Effector memory CD4-positive, alpha-beta T cell (primary cell): ENCODE data around the gene HSD17B11.
A peak's percentile ranks its signal among the peaks of the same experiment; 100 is the strongest.
"Not testable (repeated sequence)": the region's sequence is repeated elsewhere in the genome, so short reads cannot be mapped to it uniquely, and the experiment has no call there.

Source experiments
- DNase-seq, 3 donors: peaks; one replicate each; pipeline ENCODE4 v3.0.0-alpha.2; 2020
- H3K27ac ChIP-seq: 2 replicates; pipeline ENCODE4 v1.7.0; 2013; ENCODE audit warnings: mild to moderate bottlenecking, low read length, moderate library complexity; ENCODE audit not compliant: insufficient read depth, poor library complexity, severe bottlenecking
- H3K27me3 ChIP-seq: replicated peaks from 2 replicates; pipeline ENCODE4 v1.7.0; 2013; ENCODE audit warnings: mild to moderate bottlenecking, low read length; ENCODE audit not compliant: insufficient read depth, control insufficient read depth, poor library complexity, severe bottlenecking
- H3K36me3 ChIP-seq: 2 replicates; pipeline ENCODE4 v1.7.0; 2013; ENCODE audit warnings: mild to moderate bottlenecking, low read length, moderate library complexity; ENCODE audit not compliant: control insufficient read depth, insufficient read depth
- H3K4me1 ChIP-seq: 2 replicates; pipeline ENCODE4 v1.7.0; 2013; ENCODE audit warnings: low read length, mild to moderate bottlenecking; ENCODE audit not compliant: control insufficient read depth, insufficient read depth, poor library complexity, severe bottlenecking
- H3K4me3 ChIP-seq: 2 replicates; pipeline ENCODE4 v1.7.0; 2013; ENCODE audit warnings: low read length, low read depth, mild to moderate bottlenecking; ENCODE audit not compliant: insufficient read depth, poor library complexity, severe bottlenecking
- H3K9me3 ChIP-seq: 2 replicates; pipeline ENCODE4 v1.7.0; 2013; ENCODE audit warnings: mild to moderate bottlenecking, low read length, moderate library complexity; ENCODE audit not compliant: control insufficient read depth

The HSD17B11 gene

GRCh38 chr4:87406902-87407301 lies 15.9 kb upstream of the HSD17B11 start:
- H3K9me3 ChIP-seq, H3K27ac ChIP-seq, DNase-seq, H3K4me1 ChIP-seq, H3K27me3 ChIP-seq, H3K4me3 ChIP-seq, H3K36me3 ChIP-seq: not testable (repeated sequence)

DNA sequence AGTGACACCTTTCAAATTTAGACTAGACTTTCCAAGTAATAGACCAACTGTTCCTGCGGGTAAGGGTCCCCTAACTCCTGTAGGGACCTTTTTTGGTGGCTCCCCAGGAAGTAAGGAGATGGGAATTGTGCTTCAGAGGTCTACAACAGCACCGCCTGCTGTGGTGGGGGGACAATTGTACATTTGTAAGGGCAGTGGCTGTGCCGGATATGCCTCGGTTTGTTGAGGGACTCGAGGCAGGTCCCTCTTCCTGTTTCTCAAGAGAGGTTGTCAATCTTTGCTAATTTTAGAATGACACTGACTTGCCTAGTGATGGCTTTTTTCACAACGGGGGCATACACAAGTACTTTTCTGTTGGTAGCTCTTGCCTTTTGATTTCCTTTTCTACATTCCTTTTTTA lies 15.5 kb upstream of the HSD17B11 start:
- no peak overlapping the region for H3K27ac ChIP-seq
- peaks cover 6% of the 10 kb centered on the region for H3K27me3 ChIP-seq
- no peaks in the 10 kb centered on the region for H3K9me3 ChIP-seq
- H3K4me1 ChIP-seq: no peaks in the 10 kb centered on the region
- DNase-seq: no peak
- H3K4me3 ChIP-seq: no peak overlapping the region
- no peaks in the 10 kb centered on the region for H3K36me3 ChIP-seq

DNA sequence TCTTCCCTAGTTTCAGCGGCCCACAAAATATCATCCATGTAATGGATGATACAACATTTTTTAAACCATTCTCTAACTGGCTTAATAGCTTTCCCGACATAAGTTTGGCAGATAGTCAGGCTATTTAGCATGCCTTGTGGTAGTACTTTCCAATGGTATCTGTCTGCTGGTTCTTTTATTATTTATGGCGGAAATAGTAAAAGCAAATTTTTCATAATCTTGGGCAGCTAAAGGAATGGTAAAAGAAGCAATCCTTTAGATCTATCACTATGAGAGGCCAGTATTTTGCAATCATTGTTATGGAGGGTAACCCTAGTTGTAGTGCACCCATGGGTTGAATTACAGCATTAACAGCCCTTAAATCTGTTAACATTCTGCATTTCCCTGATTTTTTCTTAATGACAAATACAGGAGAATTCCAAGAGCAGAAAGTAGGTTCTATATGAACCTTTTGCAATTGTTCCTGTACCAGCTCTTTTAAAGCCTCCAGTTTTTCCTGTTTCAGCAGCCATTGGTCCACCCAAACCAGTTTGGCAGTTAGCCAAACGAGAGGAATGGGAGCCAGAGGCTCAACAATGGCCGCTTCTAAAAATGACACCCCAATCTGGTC lies 14.3 kb upstream of the HSD17B11 start:
- Histone ChIP-seq H3K4me1 (no peaks in the 10 kb centered on the region), H3K27ac (no peak overlapping the region), H3K4me3 (no peak overlapping the region), H3K9me3 (no peaks in the 10 kb centered on the region), H3K36me3 (no peaks in the 10 kb centered on the region), H3K27me3 (peaks cover under 1% of the 10 kb centered on the region)
- no peak for DNase-seq

DNA sequence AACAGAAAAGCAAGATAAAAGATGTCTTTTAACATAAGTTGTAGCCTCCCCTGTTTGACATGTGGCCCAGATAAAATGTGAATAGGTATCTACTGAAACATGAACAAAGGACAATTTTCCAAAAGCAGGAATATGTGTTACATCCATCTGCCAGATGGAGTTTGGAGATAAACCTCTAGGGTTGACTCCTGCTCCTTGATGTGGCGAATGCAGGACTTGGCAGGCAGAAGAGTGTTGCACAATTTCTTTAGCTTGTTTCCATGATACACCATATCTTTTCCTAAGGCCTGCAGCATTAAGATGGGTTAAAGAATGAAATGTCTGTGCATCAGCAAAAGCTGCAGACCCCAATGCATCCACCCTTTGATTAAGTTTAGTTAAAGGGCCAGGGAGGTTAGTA lies 12.7 kb upstream of the HSD17B11 start:
- not testable (repeated sequence) for H3K9me3 ChIP-seq, H3K36me3 ChIP-seq, H3K4me3 ChIP-seq, H3K27ac ChIP-seq, H3K27me3 ChIP-seq, DNase-seq, H3K4me1 ChIP-seq

DNA sequence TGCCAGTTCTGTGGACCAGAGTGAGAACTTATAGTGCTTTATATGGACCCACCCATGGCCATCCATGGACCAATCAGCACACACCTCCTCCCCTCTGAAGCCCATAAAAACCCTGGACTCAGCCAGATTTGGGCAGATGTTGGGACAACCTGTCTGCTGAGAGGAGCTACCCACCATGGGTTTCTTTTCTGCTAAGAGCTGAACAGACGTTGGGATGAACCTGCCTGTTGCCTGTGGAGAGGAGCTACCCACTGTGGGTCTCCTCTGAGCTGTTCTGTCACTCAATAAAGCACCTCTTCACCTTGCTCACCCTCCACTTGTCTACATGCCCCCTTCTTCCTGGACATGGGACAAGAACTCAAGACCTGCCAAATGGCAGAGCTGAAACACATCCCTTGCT lies 9.0 kb upstream of the HSD17B11 start:
- Histone ChIP-seq H3K27ac (no peak overlapping the region), H3K27me3 (no peaks in the 10 kb centered on the region), H3K4me3 (no peak overlapping the region), H3K36me3 (no peaks in the 10 kb centered on the region), H3K4me1 (no peaks in the 10 kb centered on the region), H3K9me3 (no peaks in the 10 kb centered on the region)
- DNase-seq: no peak

DNA sequence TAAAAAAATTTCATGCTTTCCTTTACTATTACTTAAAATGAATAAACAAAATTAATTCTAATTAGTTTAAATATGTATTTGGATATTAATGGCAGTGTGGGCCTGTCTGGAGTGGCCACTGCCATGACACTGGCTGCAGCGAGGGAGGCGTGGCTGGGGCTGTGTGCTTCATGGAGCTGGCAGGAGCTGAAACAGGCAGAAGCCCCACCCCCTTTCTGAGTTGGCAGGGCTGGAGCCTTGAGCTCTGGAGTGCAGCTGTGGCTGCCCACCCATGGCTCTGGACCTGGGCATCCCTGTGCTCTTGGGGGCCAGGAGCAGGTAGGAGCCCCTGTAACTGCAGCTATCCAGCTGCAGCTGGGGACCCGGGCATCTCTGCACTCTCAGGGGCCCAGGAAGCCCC lies 8.2 kb upstream of the HSD17B11 start:
- no peak for DNase-seq
- H3K36me3 ChIP-seq: no peaks in the 10 kb centered on the region
- no peaks in the 10 kb centered on the region for H3K4me1 ChIP-seq
- H3K9me3 ChIP-seq: no peaks in the 10 kb centered on the region
- no peak overlapping the region for H3K4me3 ChIP-seq
- H3K27ac ChIP-seq: no peak overlapping the region
- no peaks in the 10 kb centered on the region for H3K27me3 ChIP-seq

DNA sequence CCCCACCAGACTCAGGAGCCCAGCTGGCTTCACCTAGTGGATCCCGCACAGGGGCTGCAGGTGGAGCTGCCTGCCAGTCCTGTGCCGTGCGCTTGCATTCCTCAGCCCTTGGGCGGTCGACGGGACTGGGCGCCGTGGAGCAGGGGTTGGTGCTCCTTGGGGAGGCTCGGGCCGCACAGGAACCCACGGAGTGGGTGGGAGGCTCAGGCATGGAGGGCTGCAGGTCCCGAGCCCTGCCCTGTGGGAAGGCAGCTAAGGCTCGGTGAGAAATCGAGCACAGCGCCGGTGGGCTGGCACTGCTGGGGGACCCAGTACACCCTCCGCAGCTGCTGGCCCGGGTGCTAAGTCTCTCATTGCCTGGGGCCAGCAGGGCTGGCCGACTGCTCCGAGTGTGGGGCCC lies 4.9 kb upstream of the HSD17B11 start:
- H3K36me3 ChIP-seq, H3K9me3 ChIP-seq, H3K27ac ChIP-seq, H3K27me3 ChIP-seq, H3K4me1 ChIP-seq, DNase-seq, H3K4me3 ChIP-seq: not testable (repeated sequence)

- H3K27ac ChIP-seq, H3K36me3 ChIP-seq, H3K9me3 ChIP-seq, H3K4me3 ChIP-seq, DNase-seq, H3K4me1 ChIP-seq, H3K27me3 ChIP-seq: not testable (repeated sequence)
Measured at GRCh38 chr4:87395073-87395472, 4.1 kb upstream of the HSD17B11 start.

DNA sequence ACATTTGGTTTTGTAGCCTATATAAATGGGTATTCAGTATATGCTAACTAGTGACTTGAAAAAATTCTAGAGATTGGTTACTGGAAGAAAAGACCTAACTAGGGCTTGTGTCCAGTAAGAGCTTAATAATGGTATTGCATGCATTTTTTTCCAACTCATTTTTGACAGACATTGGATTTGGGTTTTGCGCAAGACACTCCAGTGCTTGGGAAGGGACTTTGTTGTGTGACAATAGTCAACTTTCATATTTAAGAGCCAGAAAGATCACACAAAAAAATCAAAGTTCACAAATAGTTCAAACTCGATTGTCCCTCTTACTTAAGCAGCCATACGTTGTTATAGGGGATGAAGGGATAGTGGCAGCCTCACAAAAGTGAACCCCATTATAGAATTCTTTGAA lies 1.2 kb upstream of the HSD17B11 start:
- Histone ChIP-seq H3K36me3 (no peaks in the 10 kb centered on the region), H3K4me3 (peak overlapping the region; percentile 80), H3K27me3 (no peaks in the 10 kb centered on the region), H3K9me3 (no peaks in the 10 kb centered on the region), H3K4me1 (peaks cover 14% of the 10 kb centered on the region), H3K27ac (no peak overlapping the region)
- no peak for DNase-seq

GRCh38 chr4:87391576-87392054 lies 627 bp upstream of the HSD17B11 start:
- Histone ChIP-seq H3K27ac (peak overlapping the region; percentile 72), H3K4me1 (peaks cover 14% of the 10 kb centered on the region), H3K36me3 (no peaks in the 10 kb centered on the region), H3K4me3 (peak overlapping the region; percentile 80), H3K9me3 (no peaks in the 10 kb centered on the region), H3K27me3 (no peaks in the 10 kb centered on the region)
- no peak for DNase-seq
